ENCODE measurements around the gene COX6A1.

The COX6A1 gene

GRCh38 chr12:120412421-120412820, 25.5 kb upstream of the COX6A1 start:
- POLR2A ChIA-PET, result no interaction called here

GRCh38 chr12:120413901-120414695, 23.8 kb upstream of the COX6A1 start:
- ChIA-PET CTCF (no interaction called here), POLR2A (no interaction called here)
- no peak for TF ChIP-seq CTCF (IDR thresholded peaks at IDR 0.05; ENCODE audit: control extremely low read depth, extremely low read depth, low read depth, missing control alignments)
- no peak for DNase-seq (ENCODE audit: extremely low spot score)

More at GRCh38 chr12:120412421-120412820, 25.5 kb upstream of the COX6A1 start:
- DNase-seq (ENCODE audit: extremely low spot score), result no peak
- TF ChIP-seq CTCF (IDR thresholded peaks at IDR 0.05; ENCODE audit: control extremely low read depth, extremely low read depth, low read depth, missing control alignments), result no peak
- CTCF ChIA-PET, result no interaction called here

- DNase-seq (ENCODE audit: extremely low spot score), result no peak
- ChIA-PET POLR2A (no interaction called here), CTCF (interaction anchor here (0.8 to 1.8 kb wide), 3 partner anchors 11 to 232 kb away, joined by 3 to 5 read pairs (median 3); no protein-coding TSS in a partner anchor)
- TF ChIP-seq CTCF (IDR thresholded peaks at IDR 0.05; ENCODE audit: control extremely low read depth, extremely low read depth, low read depth, missing control alignments), result no peak
Measured at GRCh38 chr12:120416490-120417216, 21.3 kb upstream of the COX6A1 start.

- ChIA-PET POLR2A (no interaction called here), CTCF (interaction anchor here (0.7 to 2.0 kb wide), 5 partner anchors 11 to 83 kb away, joined by 3 to 5 read pairs (median 4); no protein-coding TSS in a partner anchor)
- no peak for DNase-seq (ENCODE audit: extremely low spot score)
- no peak for TF ChIP-seq CTCF (IDR thresholded peaks at IDR 0.05; ENCODE audit: control extremely low read depth, extremely low read depth, low read depth, missing control alignments)
Measured at GRCh38 chr12:120417917-120418580, 19.9 kb upstream of the COX6A1 start.

- ChIA-PET CTCF (interaction anchor here (1.5 kb wide), 1 partner anchor 19 kb away, joined by 4 read pairs; no protein-coding TSS in a partner anchor), POLR2A (no interaction called here)
- no peak for DNase-seq (ENCODE audit: extremely low spot score)
Measured at GRCh38 chr12:120421701-120422100, 16.2 kb upstream of the COX6A1 start.

More at GRCh38 chr12:120421701-120422100, 16.2 kb upstream of the COX6A1 start:
- no peak for TF ChIP-seq CTCF (IDR thresholded peaks at IDR 0.05; ENCODE audit: control extremely low read depth, extremely low read depth, low read depth, missing control alignments)

All from GM10248 (cell line).